AG04449 (cell line): ENCODE results near the gene LRMDA.

ENCODE experiments used
- CTCF ChIA-PET: fragments of 350-600 bp; formaldehyde crosslinking; extraction: SDS; loops from one replicate; lab custom pipeline; 2021; ENCODE audit warnings: antibody characterized with exemption; lab: Yijun Ruan, JAX
- POLR2A ChIA-PET: fragments of 400-600, 350-600 bp; formaldehyde crosslinking; extraction: SDS; loops from one replicate; lab custom pipeline; 2020; ENCODE audit warnings: antibody characterized with exemption, inconsistent platforms; lab: Yijun Ruan, JAX
- DNase-seq: peaks from one replicate; pipeline ENCODE4 v3.0.0-alpha.2; 2010; ENCODE audit warnings: low read depth, low spot score
- H3K4me3 ChIP-seq: 2 replicates; pipeline ENCODE4 v1.5.1; 2011; ENCODE audit warnings: low read depth, mild to moderate bottlenecking, control low read depth, low read length
- CTCF ChIP-seq: IDR thresholded peaks from one replicate; pipeline ENCODE4 v1.5.1; 2011; ENCODE audit warnings: mild to moderate bottlenecking, moderate library complexity, low read length, control low read depth, inconsistent platforms; ENCODE audit not compliant: insufficient read depth; ENCODE audit errors: missing control alignments

LRMDA gene

GRCh38 chr10:75722020-75722419, 290.6 kb downstream of the LRMDA start:
- H3K4me3 ChIP-seq: no peak overlapping the region
- ChIA-PET CTCF (no interaction called here), POLR2A (no interaction called here)
- no peak for DNase-seq
- no peak for TF ChIP-seq CTCF

GRCh38 chr10:75722609-75723008, 291.2 kb downstream of the LRMDA start:
- CTCF ChIA-PET: no interaction called here
- TF ChIP-seq CTCF: no peak
- no peak overlapping the region for H3K4me3 ChIP-seq
- DNase-seq: no peak
- POLR2A ChIA-PET: no interaction called here

GRCh38 chr10:75723319-75723980, 292.0 kb downstream of the LRMDA start:
- no peak overlapping the region for H3K4me3 ChIP-seq
- DNase-seq: no peak
- TF ChIP-seq CTCF: no peak
- POLR2A ChIA-PET: no interaction called here
- CTCF ChIA-PET: no interaction called here

GRCh38 chr10:75724047-75724446, 292.6 kb downstream of the LRMDA start:
- ChIA-PET POLR2A (no interaction called here), CTCF (no interaction called here)
- TF ChIP-seq CTCF: no peak
- no peak overlapping the region for H3K4me3 ChIP-seq
- DNase-seq: no peak

GRCh38 chr10:75726522-75727483, 295.4 kb downstream of the LRMDA start:
- H3K4me3 ChIP-seq: no peak overlapping the region
- TF ChIP-seq CTCF: no peak
- POLR2A ChIA-PET: no interaction called here
- no peak for DNase-seq
- CTCF ChIA-PET: no interaction called here

GRCh38 chr10:75730847-75731246, 299.4 kb downstream of the LRMDA start:
- no peak for DNase-seq
- no peak overlapping the region for H3K4me3 ChIP-seq
- ChIA-PET POLR2A (no interaction called here), CTCF (no interaction called here)
- TF ChIP-seq CTCF: no peak
